ENCODE measurements around the gene LRRC74B. TPM values are rescaled to one million over a fixed set of nuclear protein-coding genes. Genes with fewer than 3 reads are reported as not detected.
"Not testable (repeated sequence)": the region's sequence is repeated elsewhere in the genome, so short reads cannot be mapped to it uniquely, and the experiment has no call there.

Gene LRRC74B
- 0.20 TPM for total RNA-seq

DNA sequence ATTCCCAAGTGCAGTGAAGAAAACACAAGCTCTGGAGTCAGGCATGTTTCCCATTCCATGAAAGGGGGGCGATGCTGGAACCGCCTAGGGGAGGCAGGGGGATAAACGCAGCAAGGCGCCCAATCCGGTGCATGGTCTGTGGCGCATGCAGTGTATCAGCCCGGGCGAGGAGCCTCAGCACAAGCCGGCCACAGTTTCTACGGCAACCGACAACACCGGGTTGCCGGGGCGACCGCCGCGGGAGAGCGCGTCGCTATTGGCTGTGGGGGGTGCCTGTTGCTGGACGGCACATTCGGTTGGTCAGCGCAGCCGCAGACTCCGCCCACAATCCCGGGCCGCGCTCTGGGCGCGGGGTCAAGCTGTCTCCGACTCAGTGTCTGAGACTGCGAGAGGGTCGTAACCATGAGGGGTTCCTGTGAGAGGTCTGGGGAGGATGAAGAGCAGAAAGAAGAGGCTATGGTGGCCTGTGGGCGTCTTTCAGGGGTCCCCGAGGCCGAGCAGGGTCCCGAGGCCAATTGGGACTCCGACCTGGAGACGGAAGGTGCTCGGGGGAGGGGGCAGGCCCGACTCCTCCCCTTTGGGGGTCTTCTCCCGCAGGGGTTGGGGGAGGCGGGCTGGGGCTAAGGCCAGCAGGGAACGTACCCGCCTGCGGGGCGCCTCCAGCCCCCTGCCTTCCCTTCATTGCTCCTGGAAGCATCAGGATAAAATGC lies at the start of gene LRRC74B:
Gene LRRC74B (plus strand): TSS at position 362 of the 710 bp plus-strand sequence. CDS start 41 bp downstream, at position 403.
- peak; percentile 75 for ATAC-seq

GRCh38 chr22:20996031-20996410 lies 49.7 kb upstream of the LRRC74B start:
- ATAC-seq, result no peak

DNA sequence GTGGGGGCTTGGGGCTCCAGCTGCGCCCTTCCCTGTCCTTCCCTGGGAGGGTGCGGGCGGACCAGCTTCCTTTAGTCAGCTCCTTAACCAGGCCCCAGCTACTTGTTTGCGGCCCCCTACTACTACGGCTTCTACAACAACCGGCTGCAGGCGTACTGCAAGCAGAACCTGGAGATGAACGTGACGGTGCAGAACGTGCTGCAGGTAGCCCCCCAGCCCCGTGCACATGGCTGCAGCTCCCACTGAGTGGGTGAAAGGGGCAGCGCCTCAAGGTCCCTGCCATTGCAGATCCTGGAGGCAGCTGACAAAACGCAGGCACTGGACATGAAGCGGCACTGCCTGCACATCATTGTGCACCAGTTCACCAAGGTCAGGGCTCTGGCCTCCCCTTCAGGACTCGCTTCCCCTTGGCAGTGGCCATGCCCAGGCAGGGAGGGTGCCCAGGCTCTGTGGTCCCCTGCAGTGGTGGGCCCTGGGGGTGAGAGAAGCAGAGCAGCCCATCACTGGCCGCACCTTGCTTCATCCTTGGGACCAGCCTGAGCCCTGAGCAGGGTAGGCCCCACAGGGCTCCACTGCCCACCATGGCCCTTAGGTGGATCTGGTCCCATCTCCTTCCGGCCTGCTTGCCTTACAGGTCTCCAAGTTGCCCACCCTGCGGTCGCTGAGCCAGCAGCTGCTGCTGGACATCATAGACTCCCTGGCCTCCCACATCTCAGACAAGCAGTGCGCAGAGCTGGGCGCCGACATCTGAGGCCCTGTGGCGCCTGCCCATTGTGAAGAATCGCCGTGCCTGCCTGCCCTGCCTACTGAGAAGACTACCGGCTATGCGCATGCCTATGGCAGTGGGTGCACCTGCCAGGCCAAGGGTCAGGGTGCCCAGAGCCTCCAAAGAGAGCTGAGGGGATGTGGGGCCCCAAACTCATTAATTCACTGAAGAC lies 48.9 kb upstream of the LRRC74B start:
- ATAC-seq, result no peak

- no peak for ATAC-seq
Observed at GRCh38 chr22:20997536-20998257, 48.0 kb upstream of the LRRC74B start.

GRCh38 chr22:20998411-20999336 lies 47.1 kb upstream of the LRRC74B start:
- no peak for ATAC-seq

GRCh38 chr22:20999350-21000206 lies 46.2 kb upstream of the LRRC74B start:
- ATAC-seq, result no peak

- ATAC-seq, result no peak
Observed at GRCh38 chr22:21000207-21000986, 45.3 kb upstream of the LRRC74B start.

DNA sequence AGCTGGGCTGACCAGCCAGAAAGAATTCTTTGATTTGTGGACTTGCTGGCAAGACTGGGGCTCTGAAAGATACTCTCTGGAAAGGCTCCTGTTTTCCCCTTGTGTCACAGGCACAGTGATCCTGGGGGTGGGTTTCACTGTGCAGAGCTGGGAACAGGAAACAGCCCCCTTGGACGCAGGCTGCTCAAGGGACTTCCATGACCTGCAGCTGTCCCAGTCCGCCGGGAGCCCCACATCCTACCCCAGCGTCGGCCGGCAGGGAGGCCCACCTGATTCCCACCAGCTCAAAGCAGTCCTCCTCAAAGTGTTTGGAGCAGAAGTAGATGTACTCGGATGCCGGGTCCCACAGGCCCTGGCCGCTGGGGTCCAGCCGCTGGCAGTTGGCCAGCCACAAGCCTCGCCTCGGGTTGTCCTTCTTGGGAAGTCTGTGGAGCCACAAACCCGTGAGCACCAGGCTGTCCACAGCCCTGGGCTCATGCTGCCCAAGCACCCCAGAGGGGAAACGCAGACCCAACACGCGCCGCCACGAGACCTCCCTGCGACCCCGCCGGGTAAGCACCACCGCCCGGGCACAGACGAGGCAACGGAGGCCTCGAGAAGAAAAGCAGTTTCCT lies 44.7 kb upstream of the LRRC74B start:
- ATAC-seq, result no peak

- peak; percentile 92 for ATAC-seq
Observed at GRCh38 chr22:21001601-21002325, 44.0 kb upstream of the LRRC74B start, which contains the start of gene THAP7. THAP7 (minus strand) TSS chr22:21002118; CDS start chr22:21001911, 207 bp downstream.

GRCh38 chr22:21003782-21004181 lies 42.0 kb upstream of the LRRC74B start:
- ATAC-seq, result no peak

- not testable (repeated sequence) for ATAC-seq
Observed at GRCh38 chr22:21009208-21009607, 36.5 kb upstream of the LRRC74B start.

- peak; percentile 39 for ATAC-seq
Observed at GRCh38 chr22:21009638-21010425, 35.9 kb upstream of the LRRC74B start.

- no peak for ATAC-seq
Observed at GRCh38 chr22:21010426-21011113, 35.2 kb upstream of the LRRC74B start.

- ATAC-seq, result no peak
Observed at GRCh38 chr22:21012446-21013407, 33.0 kb upstream of the LRRC74B start.

GRCh38 chr22:21013657-21014201 lies 32.0 kb upstream of the LRRC74B start:
- peak; percentile 3 for ATAC-seq

Measured in esophagus mucosa (tissue), 1 donor.